DND-41 (cell line): ENCODE results near the gene SNTG2.

Experiments used
- ATAC-seq: fragments of 200-7000 bp; cut with Tn5 transposase; 3 replicates; pipeline ENCODE4 v1.9.1; 2021; ENCODE audit warnings: low read depth; ENCODE audit not compliant: insufficient read depth
- DNase-seq: peaks from one replicate; pipeline ENCODE4 v3.0.0-alpha.2; 2020
- H2AFZ ChIP-seq: 2 replicates; pipeline ENCODE4 v1.6.0; 2012; ENCODE audit warnings: low read depth, low read length
- H3K27ac ChIP-seq: 2 replicates; pipeline ENCODE4 v1.5.1; 2012; ENCODE audit warnings: low read length, inconsistent platforms
- H3K27me3 ChIP-seq: fragments of 200-600 bp; sonication (generic); 2 replicates; pipeline ENCODE4 v1.6.0; 2012; ENCODE audit warnings: low read length, mild to moderate bottlenecking, inconsistent platforms; ENCODE audit not compliant: insufficient read depth, poor library complexity
- H3K36me3 ChIP-seq: 2 replicates; pipeline ENCODE4 v1.5.1; 2012; ENCODE audit warnings: low read length, inconsistent platforms; ENCODE audit not compliant: insufficient read depth
- H3K4me1 ChIP-seq: 2 replicates; pipeline ENCODE4 v1.5.1; 2012; ENCODE audit warnings: mild to moderate bottlenecking, low read length; ENCODE audit not compliant: insufficient read depth
- H3K4me2 ChIP-seq: 2 replicates; pipeline ENCODE4 v1.6.0; 2012; ENCODE audit warnings: mild to moderate bottlenecking, moderate library complexity, low read length, inconsistent platforms; ENCODE audit not compliant: insufficient read depth
- H3K4me3 ChIP-seq, 2 experiments: fragments of 200-600 bp in 1 of 2; shearing (Covaris generic) in 1 of 2; 2 replicates each; pipeline ENCODE4 v1.5.1; 2012 to 2016; ENCODE audit warnings: inconsistent platforms in 2 of 2, low read length in 2 of 2, mild to moderate bottlenecking in 2 of 2, low read depth in 1 of 2, moderate library complexity in 1 of 2
- H3K79me2 ChIP-seq: 2 replicates; pipeline ENCODE4 v1.6.0; 2012; ENCODE audit warnings: low read length, inconsistent platforms; ENCODE audit not compliant: insufficient read depth
- H3K9ac ChIP-seq: 2 replicates; pipeline ENCODE4 v1.6.0; 2012; ENCODE audit warnings: low read depth, mild to moderate bottlenecking, inconsistent platforms, low read length, moderate library complexity
- H3K9me3 ChIP-seq: 2 replicates; pipeline ENCODE4 v1.5.1; 2012; ENCODE audit warnings: low read length, moderate library complexity, mild to moderate bottlenecking, inconsistent platforms; ENCODE audit not compliant: insufficient read depth, severe bottlenecking
- H4K20me1 ChIP-seq: 2 replicates; pipeline ENCODE4 v1.6.0; 2012; ENCODE audit warnings: low read length; ENCODE audit not compliant: insufficient read depth
- EZH2 ChIP-seq: IDR thresholded peaks from 3 replicates; pipeline ENCODE4 v1.6.1; 2012; ENCODE audit warnings: borderline replicate concordance, low read depth, mild to moderate bottlenecking, moderate library complexity, low read length, inconsistent platforms; ENCODE audit not compliant: severe bottlenecking
- TF ChIP-seq, protein P1 (sequence below): IDR thresholded peaks from 2 replicates; pipeline ENCODE4 v1.5.1; 2012; ENCODE audit warnings: borderline replicate concordance, low read length, moderate library complexity, mild to moderate bottlenecking; ENCODE audit not compliant: poor library complexity, severe bottlenecking; ENCODE audit errors: extremely low read depth

Gene SNTG2

DNA sequence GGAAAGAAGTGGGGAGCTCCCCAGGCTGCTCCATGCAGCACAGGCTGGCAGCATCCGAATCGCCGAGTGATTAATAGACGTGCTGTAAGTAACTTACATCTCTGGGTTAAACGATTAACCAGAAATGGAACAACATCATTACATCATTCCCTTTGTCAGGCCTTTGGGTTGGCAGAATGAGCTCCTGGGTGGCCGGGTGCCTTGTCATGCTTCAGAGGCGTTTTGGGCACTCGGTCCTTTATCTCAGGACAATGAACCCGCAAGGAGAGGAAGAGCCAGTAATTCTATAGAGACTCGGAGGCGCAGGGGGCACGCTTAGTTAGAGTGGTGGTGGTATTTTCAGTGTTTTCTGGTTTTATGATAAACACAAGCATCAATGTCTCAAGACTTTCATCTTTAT lies 315.7 kb downstream of the SNTG2 start:
- Histone ChIP-seq H3K9ac (no peak overlapping the region), H3K4me2 (no peak overlapping the region), H4K20me1 (no peaks in the 10 kb centered on the region), H3K27me3 (no peaks in the 10 kb centered on the region), H2AFZ (no peak overlapping the region), H3K4me3 (no peak overlapping the region), H3K36me3 (no peaks in the 10 kb centered on the region), H3K4me1 (no peaks in the 10 kb centered on the region), H3K27ac (no peak overlapping the region), H3K9me3 (no peaks in the 10 kb centered on the region), H3K79me2 (no peaks in the 10 kb centered on the region)
- TF ChIP-seq, protein P1, sequence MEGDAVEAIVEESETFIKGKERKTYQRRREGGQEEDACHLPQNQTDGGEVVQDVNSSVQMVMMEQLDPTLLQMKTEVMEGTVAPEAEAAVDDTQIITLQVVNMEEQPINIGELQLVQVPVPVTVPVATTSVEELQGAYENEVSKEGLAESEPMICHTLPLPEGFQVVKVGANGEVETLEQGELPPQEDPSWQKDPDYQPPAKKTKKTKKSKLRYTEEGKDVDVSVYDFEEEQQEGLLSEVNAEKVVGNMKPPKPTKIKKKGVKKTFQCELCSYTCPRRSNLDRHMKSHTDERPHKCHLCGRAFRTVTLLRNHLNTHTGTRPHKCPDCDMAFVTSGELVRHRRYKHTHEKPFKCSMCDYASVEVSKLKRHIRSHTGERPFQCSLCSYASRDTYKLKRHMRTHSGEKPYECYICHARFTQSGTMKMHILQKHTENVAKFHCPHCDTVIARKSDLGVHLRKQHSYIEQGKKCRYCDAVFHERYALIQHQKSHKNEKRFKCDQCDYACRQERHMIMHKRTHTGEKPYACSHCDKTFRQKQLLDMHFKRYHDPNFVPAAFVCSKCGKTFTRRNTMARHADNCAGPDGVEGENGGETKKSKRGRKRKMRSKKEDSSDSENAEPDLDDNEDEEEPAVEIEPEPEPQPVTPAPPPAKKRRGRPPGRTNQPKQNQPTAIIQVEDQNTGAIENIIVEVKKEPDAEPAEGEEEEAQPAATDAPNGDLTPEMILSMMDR, result no peak
- TF ChIP-seq EZH2, result no peak
- DNase-seq, result no peak
- ATAC-seq, result no peak

DNA sequence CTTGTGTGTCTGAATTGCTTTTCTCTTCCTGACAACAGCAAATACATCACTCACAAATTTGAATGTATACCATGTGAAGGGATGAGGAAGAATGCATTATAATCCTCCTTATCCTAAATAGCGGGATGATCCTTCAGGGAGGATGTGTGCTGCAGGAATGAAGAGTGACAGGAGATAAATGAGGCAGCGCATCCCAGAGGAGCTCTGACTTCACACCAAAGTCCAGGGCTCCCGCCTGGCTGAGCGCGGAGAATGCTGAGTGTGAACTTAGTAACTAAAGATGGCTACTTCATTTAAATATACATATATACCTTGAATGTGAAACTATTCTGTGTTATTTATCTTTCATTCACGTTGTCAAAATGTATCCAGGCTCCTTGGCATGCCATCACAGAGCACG lies 317.4 kb downstream of the SNTG2 start:
- Histone ChIP-seq H4K20me1 (no peaks in the 10 kb centered on the region), H3K27me3 (no peaks in the 10 kb centered on the region), H3K4me3 (no peak overlapping the region), H3K9me3 (no peaks in the 10 kb centered on the region), H3K4me1 (no peaks in the 10 kb centered on the region), H3K4me2 (no peak overlapping the region), H2AFZ (no peak overlapping the region), H3K27ac (no peak overlapping the region), H3K79me2 (no peaks in the 10 kb centered on the region), H3K9ac (no peak overlapping the region), H3K36me3 (no peaks in the 10 kb centered on the region)
- ATAC-seq (no peak), DNase-seq (no peak)
- TF ChIP-seq, protein P1, result no peak
- TF ChIP-seq EZH2, result no peak

DNA sequence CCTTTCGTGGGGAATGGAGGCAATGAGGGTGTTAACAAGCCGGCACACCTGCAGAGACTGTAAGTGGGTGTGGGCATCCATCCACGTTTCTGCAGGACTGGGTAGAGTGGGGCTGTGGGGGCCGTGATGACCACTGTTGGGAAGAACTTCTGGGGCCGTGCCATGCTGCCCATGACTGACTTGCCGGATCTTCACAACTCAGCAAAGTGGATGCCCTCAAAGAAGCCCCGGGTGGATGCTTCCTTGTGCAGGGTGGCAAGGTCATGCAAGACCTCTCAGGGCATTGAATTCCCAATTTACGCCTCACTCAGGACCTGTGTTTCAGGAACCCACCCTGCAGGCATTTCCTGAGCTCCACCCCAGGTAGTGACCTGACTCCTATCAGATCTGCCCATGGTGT lies 319.2 kb downstream of the SNTG2 start:
- no peak for TF ChIP-seq EZH2
- TF ChIP-seq, protein P1, result no peak

GRCh38 chr2:1272835-1273234 lies 322.2 kb downstream of the SNTG2 start:
- peaks cover 12% of the 10 kb centered on the region for H3K9me3 ChIP-seq
- no peak overlapping the region for H3K4me2 ChIP-seq
- no peak overlapping the region for H2AFZ ChIP-seq
- DNase-seq, result no peak
- no peak overlapping the region for H3K27ac ChIP-seq
- H3K27me3 ChIP-seq, result no peaks in the 10 kb centered on the region
- no peaks in the 10 kb centered on the region for H3K4me1 ChIP-seq
- ATAC-seq, result no peak
- H3K9ac ChIP-seq, result no peak overlapping the region
- no peak overlapping the region for H3K4me3 ChIP-seq
- H3K36me3 ChIP-seq, result 0 out of 2 replicates have a peak, but pooled peaks cover 5% of the 10 kb centered on the region
- H4K20me1 ChIP-seq, result no peaks in the 10 kb centered on the region
- TF ChIP-seq, protein P1, result no peak
- TF ChIP-seq EZH2, result no peak
- no peaks in the 10 kb centered on the region for H3K79me2 ChIP-seq

More for the DNA sequence above, 319.2 kb downstream of the SNTG2 start:
- Histone ChIP-seq H3K4me1 (no peaks in the 10 kb centered on the region), H3K27ac (no peak overlapping the region), H3K79me2 (no peaks in the 10 kb centered on the region), H3K9me3 (peaks cover 4% of the 10 kb centered on the region), H3K36me3 (0 out of 2 replicates have a peak, but pooled peaks cover 4% of the 10 kb centered on the region), H4K20me1 (no peaks in the 10 kb centered on the region), H3K9ac (no peak overlapping the region), H2AFZ (no peak overlapping the region), H3K27me3 (no peaks in the 10 kb centered on the region), H3K4me3 (no peak overlapping the region), H3K4me2 (no peak overlapping the region)
- ATAC-seq (no peak), DNase-seq (no peak)
